IPS DF 6.9 (cell line): ENCODE results near the gene AOPEP.

Source experiments
- DNase-seq: peaks from one replicate; pipeline ENCODE4 v3.0.0-alpha.2; 2013; ENCODE audit warnings: low read depth, low spot score
- H3K27ac ChIP-seq: one replicate; pipeline ENCODE4 v1.5.1; 2013; ENCODE audit warnings: low read length, control low read depth
- H3K27me3 ChIP-seq: 2 replicates; pipeline ENCODE4 v1.6.1; 2013; ENCODE audit warnings: mild to moderate bottlenecking, low read length; ENCODE audit not compliant: control insufficient read depth, insufficient read depth
- H3K36me3 ChIP-seq: 2 replicates; pipeline ENCODE4 v1.6.1; 2013; ENCODE audit warnings: low read length; ENCODE audit not compliant: control insufficient read depth, insufficient read depth
- H3K4me1 ChIP-seq: 2 replicates; pipeline ENCODE4 v1.6.1; 2013; ENCODE audit warnings: low read length; ENCODE audit not compliant: control insufficient read depth, insufficient read depth
- H3K4me3 ChIP-seq: 2 replicates; pipeline ENCODE4 v1.5.1; 2013; ENCODE audit warnings: mild to moderate bottlenecking, low read length
- H3K9me3 ChIP-seq: 2 replicates; pipeline ENCODE4 v1.6.1; 2013; ENCODE audit warnings: low read length, inconsistent platforms; ENCODE audit not compliant: control insufficient read depth, insufficient read depth
- WGBS: extraction: QIAGEN DNeasy Blood & Tissue Kit; methylation state at CpG from one replicate; pipeline ENCODE4 v1.1.7; 2013; ENCODE audit warnings: mixed read lengths, missing lambda C conversion rate; ENCODE audit not compliant: insufficient read length, insufficient coverage; 5-methylcytosine and 5-hydroxymethylcytosine counted together

Gene AOPEP

GRCh38 chr9:95045751-95046150 is 319.3 kb downstream of the AOPEP start:
- no peak for DNase-seq
- Histone ChIP-seq H3K9me3 (no peaks in the 10 kb centered on the region), H3K27me3 (no peaks in the 10 kb centered on the region; the same call in 1 of the 2 replicates), H3K4me1 (0 out of 2 replicates have a peak, but pooled peaks cover 4% of the 10 kb centered on the region), H3K4me3 (no peak overlapping the region), H3K36me3 (no peaks in the 10 kb centered on the region), H3K27ac (no peak overlapping the region)
- WGBS = no CpG with 5 or more reads among the region's 16 CpGs

GRCh38 chr9:95047452-95048224 is 321.1 kb downstream of the AOPEP start:
- Histone ChIP-seq H3K4me3 (no peak overlapping the region), H3K27me3 (no peaks in the 10 kb centered on the region; the same call in 1 of the 2 replicates), H3K4me1 (0 out of 2 replicates have a peak, but pooled peaks cover 4% of the 10 kb centered on the region), H3K27ac (no peak overlapping the region), H3K36me3 (no peaks in the 10 kb centered on the region), H3K9me3 (no peaks in the 10 kb centered on the region)
- WGBS = no CpG with 5 or more reads among the region's 3 CpGs
- no peak for DNase-seq

GRCh38 chr9:95048225-95049087 is 322.0 kb downstream of the AOPEP start:
- H3K9me3 ChIP-seq = no peaks in the 10 kb centered on the region
- no peak for DNase-seq
- no peaks in the 10 kb centered on the region for H3K36me3 ChIP-seq
- WGBS = no CpG with 5 or more reads among the region's 58 CpGs
- H3K4me1 ChIP-seq = 0 out of 2 replicates have a peak, but pooled peaks cover 4% of the 10 kb centered on the region
- no peak overlapping the region for H3K27ac ChIP-seq
- peak overlapping the region; percentile 86 for H3K4me3 ChIP-seq
- no peaks in the 10 kb centered on the region; the same call in 1 of the 2 replicates for H3K27me3 ChIP-seq

GRCh38 chr9:95049761-95050160 is 323.3 kb downstream of the AOPEP start:
- no peaks in the 10 kb centered on the region for H3K9me3 ChIP-seq
- WGBS = no CpG with 5 or more reads among the region's 6 CpGs
- H3K36me3 ChIP-seq = no peaks in the 10 kb centered on the region
- H3K4me3 ChIP-seq = no peak overlapping the region
- no peaks in the 10 kb centered on the region; the same call in 1 of the 2 replicates for H3K27me3 ChIP-seq
- H3K4me1 ChIP-seq = 0 out of 2 replicates have a peak, but pooled peaks cover 1% of the 10 kb centered on the region
- no peak for DNase-seq
- no peak overlapping the region for H3K27ac ChIP-seq

GRCh38 chr9:95053611-95054570 is 327.4 kb downstream of the AOPEP start:
- Histone ChIP-seq H3K27me3 (no peaks in the 10 kb centered on the region), H3K4me3 (no peak overlapping the region), H3K4me1 (peaks cover 3% of the 10 kb centered on the region), H3K36me3 (no peaks in the 10 kb centered on the region), H3K27ac (no peak overlapping the region), H3K9me3 (peaks cover 1% of the 10 kb centered on the region; the same call in 1 of the 2 replicates)
- DNase-seq = no peak
- no CpG with 5 or more reads among the region's 5 CpGs for WGBS

- WGBS = no CpG with 5 or more reads among the region's 6 CpGs
- no peak for DNase-seq
- no peak overlapping the region for H3K27ac ChIP-seq
- no peak overlapping the region for H3K4me3 ChIP-seq
- H3K9me3 ChIP-seq = peaks cover 1% of the 10 kb centered on the region; the same call in 1 of the 2 replicates
- no peaks in the 10 kb centered on the region for H3K27me3 ChIP-seq
- H3K4me1 ChIP-seq = peaks cover 3% of the 10 kb centered on the region
- no peaks in the 10 kb centered on the region for H3K36me3 ChIP-seq
Measured at GRCh38 chr9:95055334-95055850, 328.9 kb downstream of the AOPEP start.

GRCh38 chr9:95055851-95056551 is 329.5 kb downstream of the AOPEP start:
- H3K36me3 ChIP-seq = no peaks in the 10 kb centered on the region
- H3K4me1 ChIP-seq = peaks cover 3% of the 10 kb centered on the region
- no peak overlapping the region for H3K27ac ChIP-seq
- no peaks in the 10 kb centered on the region for H3K27me3 ChIP-seq
- no peak overlapping the region for H3K4me3 ChIP-seq
- H3K9me3 ChIP-seq = peaks cover 1% of the 10 kb centered on the region; the same call in 1 of the 2 replicates
- no CpG with 5 or more reads among the region's 15 CpGs for WGBS
- DNase-seq = no peak

GRCh38 chr9:95057101-95057500 is 330.6 kb downstream of the AOPEP start:
- Histone ChIP-seq H3K27me3 (no peaks in the 10 kb centered on the region), H3K9me3 (peaks cover 1% of the 10 kb centered on the region; the same call in 1 of the 2 replicates), H3K4me1 (peaks cover 3% of the 10 kb centered on the region), H3K27ac (no peak overlapping the region), H3K36me3 (no peaks in the 10 kb centered on the region), H3K4me3 (no peak overlapping the region)
- no CpG with 5 or more reads among the region's 10 CpGs for WGBS
- DNase-seq = no peak

GRCh38 chr9:95058121-95058785 is 331.8 kb downstream of the AOPEP start:
- Histone ChIP-seq H3K27me3 (no peaks in the 10 kb centered on the region), H3K9me3 (peaks cover 1% of the 10 kb centered on the region; the same call in 1 of the 2 replicates), H3K4me1 (peaks cover 3% of the 10 kb centered on the region), H3K27ac (no peak overlapping the region), H3K4me3 (no peak overlapping the region), H3K36me3 (no peaks in the 10 kb centered on the region)
- DNase-seq = no peak
- WGBS = no CpG with 5 or more reads among the region's 7 CpGs
